HL-60/S4 treated with phorbol 12-myristate 13-acetate at 8.2 ng/mL for 4 days and 3 days (cell line): ENCODE results near the gene ADRA2B.

ENCODE experiments used
- in situ Hi-C: fragments of 300-500 bp; cut with MboI; formaldehyde crosslinking; loops from 2 replicates; pipeline ENCODE4 v1.15.0; 2022; ENCODE audit warnings: low sequenced_read_pairs

The ADRA2B gene

DNA sequence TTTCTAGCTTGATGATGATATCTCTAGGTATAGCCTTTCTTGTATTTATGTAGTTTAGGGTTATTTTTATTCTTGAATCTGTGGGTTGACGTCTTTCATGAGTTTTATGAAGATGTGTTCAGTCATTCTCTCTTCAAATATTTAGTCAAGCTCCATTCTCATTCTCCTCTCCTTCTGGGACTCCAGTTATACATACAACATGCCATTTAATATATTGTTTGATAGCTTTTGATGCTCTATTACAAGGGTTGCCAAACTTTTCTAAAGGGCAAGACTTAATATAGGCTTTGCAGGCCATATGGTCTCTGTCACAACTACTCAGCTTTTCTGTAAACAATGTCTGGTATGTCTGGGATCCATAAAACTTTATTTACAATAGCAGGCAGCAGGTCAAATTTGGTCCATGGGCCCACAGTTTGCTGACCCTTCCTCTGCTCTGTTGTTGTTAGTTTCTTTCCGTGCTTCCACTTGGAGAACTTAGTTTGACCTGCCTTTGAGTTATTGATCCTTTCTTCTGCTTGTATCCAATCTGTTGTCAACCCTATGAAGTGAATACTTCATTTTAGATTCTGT is 41.1 kb downstream of the ADRA2B start:
- in situ Hi-C loops: no loop called here

DNA sequence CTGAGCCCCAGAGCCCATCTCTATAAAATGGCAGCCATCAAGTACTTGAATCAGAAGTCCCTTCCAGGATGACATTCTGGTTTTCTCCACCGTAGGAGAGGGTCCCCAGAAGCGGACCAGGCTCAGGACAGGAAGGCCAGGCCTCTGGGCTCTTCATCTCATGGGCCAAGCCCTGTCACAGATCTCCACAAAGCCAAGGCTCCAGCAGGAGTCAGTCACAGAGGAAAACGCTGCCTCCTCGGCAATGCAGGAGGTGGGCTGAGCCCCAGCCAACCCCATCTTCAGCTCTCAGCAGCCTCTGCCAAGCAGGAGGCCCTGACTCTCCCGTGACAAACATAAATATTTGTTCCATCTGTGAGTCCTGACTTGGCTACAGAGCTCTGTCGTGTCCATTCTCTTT is 42.2 kb downstream of the ADRA2B start:
- in situ Hi-C loops: loop anchor here (25.0 kb wide), 2 partner anchors 1588 to 1688 kb away; partner anchors contain the start of genes ACTR1B and C2orf92

DNA sequence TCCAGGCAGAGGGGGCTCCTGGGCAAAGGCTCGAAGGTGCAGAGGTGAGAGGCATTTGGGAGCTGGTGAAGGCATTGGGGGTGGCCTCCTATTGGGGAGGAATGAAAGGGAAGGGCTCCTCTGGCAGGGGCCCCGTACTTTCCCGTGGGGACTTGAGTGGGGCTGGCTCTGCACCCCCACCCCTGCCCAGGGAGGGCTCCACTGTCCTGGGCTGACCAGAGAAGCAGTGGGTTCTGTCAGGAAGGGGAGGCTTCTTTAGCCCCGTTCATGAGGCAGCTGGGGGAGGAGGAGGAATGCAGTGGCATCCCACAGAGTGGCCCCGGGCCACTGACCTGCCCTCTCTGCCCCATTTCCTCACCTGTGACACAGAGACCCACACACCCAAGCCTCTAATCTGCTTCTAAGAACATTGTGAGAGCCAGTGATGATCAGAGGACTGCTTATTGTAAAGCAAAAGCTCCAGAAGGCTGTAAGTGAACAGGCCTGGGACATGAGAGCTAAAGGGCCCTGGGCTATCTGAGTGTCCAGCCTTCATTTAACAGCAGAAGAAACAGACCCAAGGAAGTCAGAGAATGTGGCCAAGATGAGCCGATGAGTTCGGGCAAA is 43.1 kb downstream of the ADRA2B start:
- in situ Hi-C loops: loop anchor here (25.0 kb wide), 2 partner anchors 1589 to 1689 kb away; partner anchors contain the start of genes ACTR1B and C2orf92

DNA sequence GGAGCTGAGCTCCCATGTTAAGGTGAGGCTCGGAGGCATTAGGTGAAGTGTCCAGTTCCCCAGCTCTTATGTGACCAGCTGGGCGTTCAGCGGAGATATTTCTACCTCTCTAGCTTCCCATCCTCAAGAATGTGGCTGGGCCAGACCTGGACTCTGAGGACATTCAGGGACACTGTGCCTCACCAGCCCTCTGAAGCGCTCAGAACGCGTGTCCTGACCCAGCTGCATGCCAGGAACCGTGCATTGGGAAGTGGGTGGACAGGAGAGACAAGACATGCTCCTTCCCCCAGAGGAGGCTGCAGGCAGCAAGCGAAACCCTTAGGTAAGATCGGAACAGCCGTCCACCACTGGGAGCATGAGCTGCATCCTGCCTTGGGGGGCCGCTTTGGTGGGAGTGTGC is 43.6 kb downstream of the ADRA2B start:
- in situ Hi-C loops: loop anchor here (25.0 kb wide), 2 partner anchors 1590 to 1690 kb away; partner anchors contain the start of genes ACTR1B and C2orf92

DNA sequence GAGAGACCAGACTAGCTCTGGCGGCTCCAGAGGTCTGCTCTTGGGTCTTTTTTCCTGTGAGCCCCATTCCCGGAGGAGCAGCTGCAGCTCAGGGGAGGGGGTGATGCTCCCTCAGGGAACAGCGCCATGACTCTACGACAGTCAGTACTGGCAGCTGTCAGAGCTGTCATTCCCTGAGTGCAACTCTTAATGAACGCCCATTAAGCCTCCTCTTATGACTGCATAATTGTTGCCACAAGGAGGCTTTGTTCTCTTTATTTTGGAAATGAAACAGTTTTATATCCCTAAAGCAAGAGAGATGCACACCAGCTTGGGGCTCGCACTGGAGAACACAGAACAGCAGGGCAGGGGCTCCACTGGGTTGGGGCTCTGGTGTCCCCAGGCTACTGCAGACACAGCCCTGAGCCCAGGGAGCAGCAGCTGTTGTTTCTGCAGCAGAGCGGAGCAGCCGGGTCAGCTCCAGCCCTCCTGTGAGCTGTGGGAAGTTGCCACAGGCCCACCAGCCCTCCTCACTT is 44.3 kb downstream of the ADRA2B start:
- in situ Hi-C loops: loop anchor here (25.0 kb wide), 2 partner anchors 1590 to 1690 kb away; partner anchors contain the start of genes ACTR1B and C2orf92

DNA sequence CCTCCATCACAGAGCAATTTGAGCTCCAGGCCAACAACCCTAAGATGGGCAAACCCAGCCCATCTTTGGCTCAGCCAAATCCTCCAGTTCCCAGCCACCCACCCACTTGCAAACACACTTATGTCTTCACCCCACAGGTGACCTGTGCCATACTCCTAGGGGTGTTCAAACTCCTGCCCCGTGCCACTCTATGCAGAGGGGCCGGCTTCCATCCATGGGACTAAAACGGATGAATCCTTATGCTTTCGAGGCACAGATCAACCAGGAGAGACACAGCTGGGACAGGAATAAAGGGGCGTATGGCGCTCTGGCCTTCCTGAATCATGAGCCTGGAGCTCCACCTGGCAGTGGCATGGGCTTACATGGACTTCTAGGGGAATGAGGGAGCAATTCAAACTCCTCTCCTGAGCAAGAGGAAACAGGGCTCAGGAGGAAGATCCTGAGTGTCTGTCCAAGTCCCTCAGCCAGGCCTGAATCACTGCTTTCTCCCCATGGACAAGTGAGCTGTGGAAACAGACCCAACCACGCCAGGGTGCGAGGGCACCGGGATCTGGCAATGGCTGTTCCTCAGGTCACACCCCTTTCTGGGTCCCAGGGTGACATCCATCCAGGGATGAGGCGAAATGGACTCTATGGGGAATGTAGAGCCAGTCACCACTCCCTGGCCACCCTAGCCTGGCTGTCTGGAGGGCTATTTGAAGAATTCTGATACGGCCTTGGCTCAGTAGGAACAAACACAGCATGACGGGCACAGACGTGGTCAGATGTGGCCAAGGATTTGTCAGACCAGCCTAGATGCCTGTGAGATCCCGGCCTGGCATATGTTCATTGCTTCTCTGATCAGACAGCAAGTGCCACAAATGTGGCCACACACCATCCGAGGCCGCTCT is 45.0 kb downstream of the ADRA2B start:
- in situ Hi-C loops: loop anchor here (25.0 kb wide), 2 partner anchors 1591 to 1691 kb away; partner anchors contain the start of genes ACTR1B and C2orf92

DNA sequence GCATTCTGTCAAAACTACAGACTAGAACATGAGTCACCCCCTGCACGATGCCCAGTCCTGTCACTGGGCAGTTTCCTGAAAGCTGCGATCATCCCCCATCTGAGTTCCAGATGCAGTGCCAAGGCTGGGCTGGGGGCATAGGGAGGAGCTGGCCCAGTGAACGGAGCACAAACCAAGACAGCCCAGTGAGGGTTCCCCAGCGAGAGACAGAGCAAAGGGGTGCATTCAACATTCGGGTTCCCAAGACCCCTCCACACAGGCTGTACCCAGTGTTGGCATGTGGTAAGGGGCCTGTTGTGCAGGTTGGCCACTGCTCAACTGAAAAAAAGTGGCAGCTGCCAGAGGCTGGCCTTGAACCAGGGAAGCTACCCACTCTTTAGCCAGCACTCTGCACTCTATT is 46.0 kb downstream of the ADRA2B start:
- in situ Hi-C loops: loop anchor here (25.0 kb wide), 2 partner anchors 1592 to 1692 kb away; partner anchors contain the start of genes ACTR1B and C2orf92

DNA sequence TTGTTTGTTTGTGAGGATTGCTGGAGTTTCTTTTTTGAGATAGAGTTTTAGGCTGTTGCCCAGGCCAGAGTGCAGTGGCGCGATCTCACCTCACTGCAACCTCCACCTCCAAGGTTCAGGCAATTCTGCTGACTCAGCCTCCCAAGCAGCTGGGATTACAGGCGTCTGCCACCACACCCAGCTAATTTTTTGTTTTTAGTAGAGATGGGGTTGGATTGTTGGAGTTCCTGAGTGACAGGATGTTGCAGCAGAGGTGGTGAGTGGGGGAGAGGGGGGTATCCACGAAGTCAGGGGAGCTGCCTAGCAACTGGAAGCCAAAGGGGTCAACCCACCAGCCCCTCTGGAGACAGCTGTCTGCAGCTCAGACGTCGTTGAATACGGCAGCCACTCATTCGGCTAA is 46.5 kb downstream of the ADRA2B start:
- in situ Hi-C loops: loop anchor here (25.0 kb wide), 2 partner anchors 1592 to 1692 kb away; partner anchors contain the start of genes ACTR1B and C2orf92

DNA sequence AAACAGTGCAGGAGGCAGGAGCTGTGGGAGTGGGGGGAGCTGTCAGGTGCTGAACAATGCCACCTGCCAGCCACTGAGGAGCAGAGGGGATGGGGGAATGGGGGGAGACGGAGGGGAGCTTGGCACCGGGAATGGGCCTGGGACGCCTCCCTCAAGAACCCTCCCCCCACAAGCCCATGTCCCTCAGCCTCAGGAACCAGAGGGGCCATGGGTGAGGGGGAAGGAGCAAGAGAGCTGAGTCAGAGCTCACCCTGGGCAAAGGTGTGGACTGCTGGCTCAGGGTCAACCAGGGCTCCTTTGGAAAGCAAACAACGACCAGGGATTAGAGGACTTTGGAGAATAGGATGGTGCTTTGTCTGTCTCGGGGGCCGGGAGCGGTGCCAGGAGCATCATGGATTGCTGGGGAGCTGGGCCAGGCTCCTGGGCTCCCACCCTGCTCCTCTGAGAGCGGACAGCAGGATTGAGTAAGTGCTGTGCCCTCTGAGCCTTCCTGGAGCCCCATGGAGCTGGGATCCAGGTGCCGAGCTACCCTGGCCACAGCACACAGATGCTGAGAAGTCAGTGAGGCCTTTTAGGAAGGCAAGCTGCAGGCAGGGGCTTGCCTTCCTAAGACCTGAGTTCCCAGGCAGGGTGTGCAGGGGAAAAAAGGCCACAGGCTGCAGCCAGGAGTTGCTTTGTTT is 48.3 kb downstream of the ADRA2B start:
- in situ Hi-C loops: loop anchor here (25.0 kb wide), 2 partner anchors 1594 to 1694 kb away; partner anchors contain the start of genes ACTR1B and C2orf92

DNA sequence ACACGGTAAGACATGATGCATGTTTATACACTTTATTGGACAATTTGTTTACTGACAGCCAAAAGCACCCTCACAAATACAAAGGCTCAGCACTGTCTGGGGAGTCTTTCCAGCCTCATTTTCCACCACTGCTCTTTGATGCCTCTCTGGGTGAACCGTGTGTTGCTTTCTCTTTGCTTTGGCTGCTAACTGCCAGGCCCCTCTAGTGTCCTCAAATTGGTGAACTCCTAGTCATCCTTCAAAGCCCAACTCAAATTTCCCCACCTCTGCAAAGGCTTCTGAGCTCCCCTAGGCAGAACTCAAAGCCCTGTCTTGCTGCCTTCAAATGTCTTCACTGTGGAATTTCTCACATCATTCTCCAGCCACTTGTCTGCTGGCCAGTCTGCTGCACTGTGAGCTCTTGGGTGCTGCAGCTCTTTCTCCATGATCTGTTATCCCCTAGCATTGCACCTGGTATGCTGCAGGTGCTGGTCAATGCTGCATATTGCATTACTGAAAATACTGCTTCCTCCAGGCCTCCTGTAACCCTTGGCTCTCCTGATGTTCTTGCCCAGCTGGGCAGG is 49.2 kb downstream of the ADRA2B start:
- in situ Hi-C loops: loop anchor here (25.0 kb wide), 2 partner anchors 1595 to 1695 kb away; partner anchors contain the start of genes ACTR1B and C2orf92

DNA sequence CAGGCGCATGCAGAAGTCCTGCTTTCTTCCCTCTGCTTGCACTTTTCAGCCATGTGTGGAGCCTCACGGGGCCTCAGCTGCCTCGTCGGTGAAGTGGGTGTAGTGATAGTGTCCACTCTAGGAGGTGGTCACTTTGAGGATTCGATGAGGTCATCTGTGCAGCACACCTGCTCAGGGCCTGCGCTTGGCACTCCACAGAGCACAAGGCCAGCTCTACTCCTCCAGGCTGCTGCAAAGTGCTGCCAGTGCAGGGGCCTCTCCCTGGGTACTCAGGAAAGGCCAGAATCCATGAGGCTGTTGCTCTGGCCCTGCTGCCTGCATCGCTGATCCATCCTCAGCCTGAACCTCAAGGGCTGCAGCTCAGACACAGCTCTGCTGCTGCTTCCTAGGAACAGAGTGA is 49.9 kb downstream of the ADRA2B start:
- in situ Hi-C loops: loop anchor here (25.0 kb wide), 2 partner anchors 1596 to 1696 kb away; partner anchors contain the start of genes ACTR1B and C2orf92

DNA sequence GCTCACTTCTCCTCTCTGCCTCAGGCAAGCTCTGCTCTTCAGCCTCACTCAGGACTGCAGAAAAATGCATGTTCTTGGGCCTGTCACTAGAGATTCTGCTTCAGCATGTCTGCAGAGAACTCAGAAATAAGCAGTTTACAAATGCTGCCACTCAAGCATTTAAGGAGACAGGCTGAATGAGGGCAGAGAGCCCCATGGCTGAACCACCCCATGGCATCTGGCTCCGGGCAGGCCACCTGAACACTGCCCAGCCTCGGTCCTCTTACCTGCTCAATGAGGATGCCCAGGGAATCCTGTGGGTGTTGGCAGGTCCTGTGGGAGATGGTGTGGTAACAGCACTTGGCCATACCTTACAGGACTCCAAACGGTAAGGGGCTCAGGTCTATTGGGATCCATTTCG is 50.4 kb downstream of the ADRA2B start:
- in situ Hi-C loops: loop anchor here (25.0 kb wide), 2 partner anchors 1596 to 1696 kb away; partner anchors contain the start of genes ACTR1B and C2orf92

DNA sequence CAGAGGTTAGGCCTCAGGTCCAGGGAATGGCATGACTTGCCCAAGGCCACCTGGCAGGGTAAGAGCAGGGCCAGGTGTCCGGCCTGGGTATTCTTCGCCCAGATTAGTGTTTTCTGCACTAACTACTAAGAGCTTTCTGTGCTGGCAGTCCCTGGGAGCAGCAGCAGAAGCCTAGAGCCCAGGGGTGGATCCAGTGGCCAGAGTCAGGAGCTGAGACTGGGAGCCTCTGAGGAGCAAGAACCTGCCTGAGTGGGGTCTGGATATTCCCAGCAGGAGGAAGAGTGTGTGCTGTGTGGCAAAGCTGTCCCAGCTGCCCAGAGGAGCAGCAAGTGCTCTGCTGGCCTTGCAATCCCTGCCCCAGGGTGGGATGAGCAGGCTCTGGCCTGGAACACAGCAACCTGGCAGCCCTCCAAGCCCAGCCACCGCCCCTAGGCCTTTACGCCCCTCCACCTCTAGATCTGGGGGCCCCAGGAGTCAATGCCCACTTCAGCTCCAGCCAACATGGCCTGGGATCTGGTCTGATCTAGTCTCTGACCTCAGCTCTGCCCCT is 50.9 kb downstream of the ADRA2B start:
- in situ Hi-C loops: loop anchor here (25.0 kb wide), 2 partner anchors 1597 to 1697 kb away; partner anchors contain the start of genes ACTR1B and C2orf92

DNA sequence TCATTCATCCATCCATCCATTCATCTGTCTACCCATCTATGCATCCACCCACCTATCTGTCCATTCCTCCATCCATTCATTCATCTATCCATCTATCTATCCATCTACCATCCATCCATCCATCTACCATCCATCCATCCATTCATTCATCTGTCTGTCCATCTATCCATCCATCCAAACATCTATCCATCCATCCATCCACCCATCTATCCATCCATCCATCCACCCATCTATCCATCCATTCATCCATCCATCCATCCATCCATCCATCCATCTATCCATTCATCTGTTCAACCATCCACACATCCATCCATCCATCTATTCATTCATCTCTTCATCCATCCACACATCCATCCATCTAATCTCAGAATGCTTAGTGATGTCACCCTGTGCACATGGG is 51.6 kb downstream of the ADRA2B start:
- in situ Hi-C loops: loop anchor here (25.0 kb wide), 2 partner anchors 1598 to 1698 kb away; partner anchors contain the start of genes ACTR1B and C2orf92

DNA sequence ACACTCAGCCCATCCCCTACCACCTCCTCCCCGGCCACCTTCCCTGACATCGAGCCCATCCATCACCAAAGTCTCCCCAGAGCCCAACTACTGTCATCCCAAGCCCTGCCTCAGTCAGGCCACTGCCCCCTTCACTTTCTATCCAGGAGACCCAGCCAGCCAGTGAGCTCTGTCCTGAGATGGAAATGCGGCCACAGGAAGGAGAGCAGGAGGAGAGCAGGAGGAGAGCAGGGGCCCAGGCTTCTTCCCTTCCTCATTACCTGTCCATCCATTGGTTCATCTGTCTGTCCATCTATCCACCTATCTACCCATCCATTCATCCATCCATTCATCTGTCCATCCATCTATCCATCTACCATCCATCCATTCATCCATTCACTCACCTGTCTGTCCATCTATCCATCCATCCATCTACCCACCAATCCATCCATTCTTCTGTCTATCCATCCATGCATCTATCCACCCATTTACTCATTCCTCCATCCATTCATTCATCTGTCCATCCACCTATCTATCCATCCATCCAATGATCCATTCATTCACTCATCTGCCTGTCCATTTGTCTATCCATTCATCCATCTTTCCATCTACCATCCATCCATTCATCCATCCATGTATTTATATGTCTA is 52.2 kb downstream of the ADRA2B start:
- in situ Hi-C loops: loop anchor here (25.0 kb wide), 2 partner anchors 1598 to 1698 kb away; partner anchors contain the start of genes ACTR1B and C2orf92

DNA sequence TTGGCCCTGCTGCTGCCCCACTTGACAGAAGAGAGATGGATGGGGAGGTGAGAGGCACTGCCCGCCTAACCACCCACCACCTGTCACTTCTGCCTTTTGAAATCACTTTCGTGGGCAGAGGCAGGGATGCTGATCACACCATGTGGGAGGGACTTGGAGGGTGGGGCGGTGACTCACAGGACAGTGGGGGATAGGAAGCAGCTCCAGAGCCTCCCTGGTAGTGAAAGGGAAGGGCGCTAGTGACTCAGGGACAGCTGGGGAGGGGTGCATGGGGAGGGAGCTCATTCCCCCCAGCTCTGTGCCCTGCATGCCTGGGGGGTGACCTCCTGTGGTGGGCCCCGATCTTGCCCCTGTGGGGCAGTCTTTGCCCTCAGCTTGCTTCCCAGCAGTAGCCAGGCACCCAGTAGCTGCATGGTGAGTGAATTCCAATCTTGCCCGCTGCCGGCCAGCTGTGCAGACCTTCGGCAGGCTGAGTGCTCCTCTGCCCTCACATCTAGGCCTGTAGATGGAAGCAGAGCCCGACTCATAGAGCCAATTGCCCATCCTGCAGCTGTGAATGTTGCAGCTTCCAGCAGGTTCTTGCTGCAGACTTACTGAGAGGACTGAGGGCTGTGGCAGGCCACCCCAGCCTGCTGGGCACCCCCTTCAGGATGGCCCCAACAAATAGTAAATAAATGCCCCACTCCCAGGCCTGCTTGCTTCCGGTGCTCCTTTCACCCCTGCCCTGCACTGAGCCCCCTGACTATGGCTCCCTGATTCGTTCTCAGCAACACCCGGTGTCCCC is 53.1 kb downstream of the ADRA2B start:
- in situ Hi-C loops: loop anchor here (25.0 kb wide), 2 partner anchors 1599 to 1699 kb away; partner anchors contain the start of genes ACTR1B and C2orf92
